ENCODE results near the gene NEDD9. TPM values are rescaled to one million over a fixed set of nuclear protein-coding genes. Genes with fewer than 3 reads are reported as not detected.

NEDD9 gene
- total RNA-seq, 1 donor from 2014 or later: 23.2 TPM

- Mint-ChIP-seq H3K4me3 (ENCODE audit: unreplicated experiment) (no peak overlapping the region), H3K9me3 (ENCODE audit: low read depth) (no peaks in the 10 kb centered on the region), H3K4me1 (ENCODE audit: low read depth) (peaks cover 25% of the 10 kb centered on the region), H3K27me3 (ENCODE audit: low read depth) (no peaks in the 10 kb centered on the region), H3K27ac (ENCODE audit: unreplicated experiment) (no peak overlapping the region), H3K36me3 (ENCODE audit: low read depth) (no peaks in the 10 kb centered on the region)
- DNase-seq (ENCODE audit: low spot score): no peak
- no peak for TF ChIP-seq CTCF (IDR thresholded peaks at IDR 0.05)
These were observed 33.5 kb upstream of the NEDD9 start for GRCh38 chr6:11265932-11266331.

GRCh38 chr6:11264100-11264499 is 31.6 kb upstream of the NEDD9 start:
- peaks cover 25% of the 10 kb centered on the region for H3K4me1 Mint-ChIP-seq (ENCODE audit: low read depth)
- no peak for TF ChIP-seq CTCF (IDR thresholded peaks at IDR 0.05)
- H3K36me3 Mint-ChIP-seq (ENCODE audit: low read depth): no peaks in the 10 kb centered on the region
- H3K27me3 Mint-ChIP-seq (ENCODE audit: low read depth): no peaks in the 10 kb centered on the region
- H3K9me3 Mint-ChIP-seq (ENCODE audit: low read depth): no peaks in the 10 kb centered on the region
- no peak for DNase-seq (ENCODE audit: low spot score)
- H3K4me3 Mint-ChIP-seq (ENCODE audit: unreplicated experiment): no peak overlapping the region
- no peak overlapping the region for H3K27ac Mint-ChIP-seq (ENCODE audit: unreplicated experiment)

- Mint-ChIP-seq H3K4me3 (ENCODE audit: unreplicated experiment) (no peak overlapping the region), H3K9me3 (ENCODE audit: low read depth) (no peaks in the 10 kb centered on the region), H3K27ac (ENCODE audit: unreplicated experiment) (peak overlapping the region; percentile 64), H3K4me1 (ENCODE audit: low read depth) (peaks cover 31% of the 10 kb centered on the region), H3K36me3 (ENCODE audit: low read depth) (no peaks in the 10 kb centered on the region), H3K27me3 (ENCODE audit: low read depth) (no peaks in the 10 kb centered on the region)
- no peak for TF ChIP-seq CTCF (IDR thresholded peaks at IDR 0.05)
- no peak for DNase-seq (ENCODE audit: low spot score)
These were observed 30.9 kb upstream of the NEDD9 start for GRCh38 chr6:11263291-11263775.

- Mint-ChIP-seq H3K36me3 (ENCODE audit: low read depth) (no peaks in the 10 kb centered on the region), H3K27ac (ENCODE audit: unreplicated experiment) (peak overlapping the region; percentile 71), H3K9me3 (ENCODE audit: low read depth) (no peaks in the 10 kb centered on the region), H3K4me1 (ENCODE audit: low read depth) (peaks cover 37% of the 10 kb centered on the region), H3K27me3 (ENCODE audit: low read depth) (no peaks in the 10 kb centered on the region), H3K4me3 (ENCODE audit: unreplicated experiment) (no peak overlapping the region)
- DNase-seq (ENCODE audit: low spot score): no peak
- TF ChIP-seq CTCF (IDR thresholded peaks at IDR 0.05): no peak
These were observed 29.8 kb upstream of the NEDD9 start for GRCh38 chr6:11262242-11262641.

GRCh38 chr6:11260249-11261038 is 28.0 kb upstream of the NEDD9 start:
- no peak for TF ChIP-seq CTCF (IDR thresholded peaks at IDR 0.05)
- Mint-ChIP-seq H3K27me3 (ENCODE audit: low read depth) (no peaks in the 10 kb centered on the region), H3K27ac (ENCODE audit: unreplicated experiment) (no peak overlapping the region), H3K4me3 (ENCODE audit: unreplicated experiment) (no peak overlapping the region), H3K36me3 (ENCODE audit: low read depth) (no peaks in the 10 kb centered on the region), H3K4me1 (ENCODE audit: low read depth) (peaks cover 39% of the 10 kb centered on the region), H3K9me3 (ENCODE audit: low read depth) (no peaks in the 10 kb centered on the region)
- DNase-seq (ENCODE audit: low spot score): no peak

All from chondrocyte (in vitro differentiated cells).